K562 (cell line): ENCODE data around the gene RNF11. TPM values are rescaled to one million over a fixed set of nuclear protein-coding genes. Genes with fewer than 3 reads are reported as not detected.

Experiments used
- ARID3B ChIP-seq: fragments of 250-450 bp; sonication (Bioruptor Pico); IDR thresholded peaks from 2 replicates; pipeline ENCODE4 v1.4.0; 2020; ENCODE audit warnings: borderline replicate concordance
- CBX3 ChIP-seq, 2 experiments: IDR thresholded peaks; 1 replicate in 1 of 2; 2 replicates in 1 of 2; pipeline ENCODE4 v1.6.1; 2012; ENCODE audit warnings: inconsistent platforms in 2 of 2, low read length in 2 of 2, borderline replicate concordance in 1 of 2, control low read depth in 1 of 2
- CTCF ChIP-seq, 3 experiments: IDR thresholded peaks in 2 of 3; conservative IDR thresholded peaks in 1 of 3; 2 replicates each; pipeline ENCODE4 v1.5.1; 2011 to 2012; ENCODE audit warnings: low read length in 3 of 3, mild to moderate bottlenecking in 3 of 3, control low read depth in 2 of 3, improper control_type of control experiment in 1 of 3, inconsistent platforms in 1 of 3, low read depth in 1 of 3, mixed read lengths in 1 of 3, moderate library complexity in 1 of 3; ENCODE audit not compliant: insufficient read depth in 2 of 3
- DACH1 ChIP-seq: fragments of 450-650 bp; IDR thresholded peaks from 2 replicates; pipeline ENCODE4 v1.6.1; 2018; ENCODE audit not compliant: partially characterized antibody
- GTF2F1 ChIP-seq: IDR thresholded peaks from 2 replicates; pipeline ENCODE4 v1.6.1; 2011; ENCODE audit warnings: low read depth, low read length, improper control_type of control experiment
- HMG20A ChIP-seq: fragments of 450-650 bp; formaldehyde crosslinking; conservative IDR thresholded peaks from 2 replicates; pipeline ENCODE4 v1.4.0; 2020; ENCODE audit warnings: mild to moderate bottlenecking, mixed read lengths
- HNRNPK ChIP-seq: fragments of 200-400 bp; formaldehyde crosslinking; IDR thresholded peaks from one replicate; pipeline ENCODE4 v1.6.1; 2018; ENCODE audit warnings: mild to moderate bottlenecking, low read depth, low read length; ENCODE audit not compliant: poor library complexity, severe bottlenecking
- JUNB ChIP-seq: fragments of 450-650 bp; formaldehyde crosslinking; conservative IDR thresholded peaks from 2 replicates; pipeline ENCODE4 v1.4.0; 2020; ENCODE audit warnings: mild to moderate bottlenecking
- KLF6 ChIP-seq: fragments of 250-450 bp; sonication (Bioruptor Pico); IDR thresholded peaks from 2 replicates; pipeline ENCODE4 v1.4.0; 2020; ENCODE audit warnings: mild to moderate bottlenecking, moderate library complexity, borderline replicate concordance
- LCOR ChIP-seq: sonication (generic); formaldehyde crosslinking; IDR thresholded peaks from 2 replicates; pipeline ENCODE4 v1.8.0; 2022; ENCODE audit warnings: mild to moderate bottlenecking, missing genetic modification reagents
- MAX ChIP-seq: sonication (generic); formaldehyde crosslinking; IDR thresholded peaks from 2 replicates; pipeline ENCODE4 v1.9.0; 2022; ENCODE audit warnings: mild to moderate bottlenecking, missing genetic modification reagents
- MBD2 ChIP-seq: sonication (generic); IDR thresholded peaks from 2 replicates; pipeline ENCODE4 v1.6.1; 2016; ENCODE audit warnings: low read depth, borderline replicate concordance
- NFYB ChIP-seq: IDR thresholded peaks from 2 replicates; pipeline ENCODE4 v1.6.1; 2011; ENCODE audit warnings: mild to moderate bottlenecking, moderate library complexity; ENCODE audit not compliant: insufficient read length; ENCODE audit errors: extremely low read depth
- NR2C2 ChIP-seq, 2 experiments: fragments of 200-800 bp in 1 of 2; sonication (Bioruptor generic) in 1 of 2; sonication (generic) in 1 of 2; formaldehyde crosslinking in 1 of 2; IDR thresholded peaks; 2 replicates each; pipeline versions ENCODE4 v1.6.1 to v1.8.0; 2016 to 2022; ENCODE audit warnings: mild to moderate bottlenecking in 1 of 2, missing compliant biosample characterization in 1 of 2, missing genetic modification characterization in 1 of 2, missing genetic modification reagents in 1 of 2
- NUFIP1 ChIP-seq: fragments of 450-650 bp; IDR thresholded peaks from 2 replicates; pipeline ENCODE4 v1.6.1; 2018; ENCODE audit not compliant: partially characterized antibody
- PHTF2 ChIP-seq: fragments of 250-450 bp; sonication (Bioruptor Pico); IDR thresholded peaks from 2 replicates; pipeline ENCODE4 v1.5.0; 2021; ENCODE audit warnings: mild to moderate bottlenecking
- PTTG1 ChIP-seq: fragments of 450-650 bp; IDR thresholded peaks from 2 replicates; pipeline ENCODE4 v1.6.1; 2016; ENCODE audit warnings: low read depth, mild to moderate bottlenecking, missing genetic modification characterization, missing compliant biosample characterization
- SMAD4 ChIP-seq: fragments of 250-450 bp; sonication (Bioruptor Pico); conservative IDR thresholded peaks from 2 replicates; pipeline ENCODE4 v1.8.0; 2021; ENCODE audit warnings: inconsistent platforms, mild to moderate bottlenecking, moderate library complexity
- SMARCA5 ChIP-seq: fragments of 450-650 bp; IDR thresholded peaks from 2 replicates; pipeline ENCODE4 v1.6.1; 2016
- U2AF1 ChIP-seq: fragments of 200-400 bp; formaldehyde crosslinking; optimal IDR thresholded peaks from 2 replicates; pipeline ENCODE3; 2017; ENCODE audit warnings: mild to moderate bottlenecking, low read depth, low read length, moderate library complexity
- ZBTB1 ChIP-seq: sonication (generic); formaldehyde crosslinking; IDR thresholded peaks from 2 replicates; pipeline ENCODE4 v1.8.1; 2023; ENCODE audit warnings: missing genetic modification reagents, low read depth, mild to moderate bottlenecking, borderline replicate concordance
- ZNF263 ChIP-seq: sonication (generic); formaldehyde crosslinking; IDR thresholded peaks from 2 replicates; pipeline ENCODE4 v1.8.0; 2022; ENCODE audit warnings: mild to moderate bottlenecking, missing genetic modification reagents, borderline replicate concordance
- ZNF512 ChIP-seq: IDR thresholded peaks from 2 replicates; pipeline ENCODE4 v1.6.1; 2016; ENCODE audit warnings: missing genetic modification characterization, missing compliant biosample characterization
- ZNF699 ChIP-seq: fragments of 250-450 bp; sonication (Bioruptor Pico); IDR thresholded peaks from 2 replicates; pipeline ENCODE4 v1.8.0; 2021; ENCODE audit warnings: mild to moderate bottlenecking, moderate library complexity; ENCODE audit not compliant: insufficient replicate concordance
- polyA plus RNA-seq, 8 experiments: library from polyadenylated mRNA; depleted of rRNA in 4 of 8; stranded (reverse) in 5 of 8; unstranded in 3 of 8; fragments of >200 nt; fragmentation: Nextera tagmentation in 2 of 8; fragmentation: Illumina TruSeq in 1 of 8; extraction: Ambion mirVana in 2 of 8; extraction: Trizol in 1 of 8; gene quantifications; 2 replicates each; pipeline versions ENCODE4 v1.2.1 to v1.2.3, GENCODE V29; 2011 to 2014; ENCODE audit warnings: inconsistent platforms in 1 of 8, missing spikeins in 1 of 8
- total RNA-seq, 7 experiments: library from RNA; depleted of rRNA in 6 of 7; stranded (reverse); fragments of >200 nt in 6 of 7; fragmentation: Illumina TruSeq in 2 of 7; extraction: Trizol in 2 of 7; gene quantifications; 2 replicates each; pipeline versions ENCODE4 v1.2.1 to v1.2.3, GENCODE V29; 2011 to 2021; ENCODE audit warnings: low replicate concordance in 1 of 7

RNF11 gene
- total and polyA plus RNA-seq, 9 of the 15 experiments (the other 6 are each of a cell fraction or from before 2014, with no cell fraction given), result 5.7 to 34.3 (median 23.1) TPM

GRCh38 chr1:51284487-51284954 lies 48.4 kb downstream of the RNF11 start (continued):
- TF ChIP-seq ZNF512 (no peak), NFYB (no peak), HMG20A (CRISPR knock-in tag) (no peak), ZBTB1 (CRISPR knock-in tag) (no peak), ZNF699 (CRISPR knock-in tag) (no peak), MAX (no peak), HNRNPK (no peak), CTCF (IDR thresholded peaks at IDR 0.05 in 2 of 3, conservative IDR thresholded peaks at IDR 0.05 in 1 of 3; ENCODE audit: insufficient read depth in 2 of 3, low read depth in 1 of 3, low read length in 3 of 3) (peak in 1 of 3 experiments; percentile 11; a peak in 1 of 6 replicates), ARID3B (CRISPR knock-in tag) (no peak), PTTG1 (tag) (no peak), DACH1 (no peak), SMARCA5 (no peak), KLF6 (no peak), U2AF1 (no peak), CBX3 (IDR thresholded peaks at IDR 0.05; ENCODE audit: borderline replicate concordance in 1 of 2, low read length in 2 of 2) (peak in 1 of 2 experiments; percentile 84; a peak in 2 of 3 replicates), NUFIP1 (no peak), JUNB (CRISPR knock-in tag) (no peak), MBD2 (peak; percentile 84; the same call in 1 of the 2 replicates), ZNF263 (0 out of 2 replicates have a peak, but pooled peaks have one; percentile 14), NR2C2 (CRISPR knock-in tag; IDR thresholded peaks at IDR 0.05) (no peak), NR2C2 (tag; IDR thresholded peaks at IDR 0.05) (no peak), LCOR (CRISPR knock-in tag) (peak; percentile 91), PHTF2 (CRISPR knock-in tag) (no peak), SMAD4 (CRISPR knock-in tag) (peak; percentile 86), GTF2F1 (0 out of 2 replicates have a peak, but pooled peaks have one; percentile 45)
